GM12878 (cell line): ENCODE data around the gene DOCK2.

ENCODE experiments used
- CBX5 ChIP-seq: sonication (generic); IDR thresholded peaks from 2 replicates; pipeline ENCODE4 v1.6.1; 2016; ENCODE audit warnings: low read depth, moderate library complexity, mild to moderate bottlenecking, inconsistent platforms
- CHD2 ChIP-seq: IDR thresholded peaks from 2 replicates; pipeline ENCODE4 v1.6.1; 2011; ENCODE audit warnings: low read depth, low read length, improper control_type of control experiment, borderline replicate concordance
- CTCF ChIP-seq, 3 experiments: IDR thresholded peaks in 2 of 3; conservative IDR thresholded peaks in 1 of 3; 2 replicates each; pipeline ENCODE4 v1.5.1; 2011; ENCODE audit warnings: low read depth in 3 of 3, low read length in 3 of 3, mild to moderate bottlenecking in 3 of 3, control low read depth in 2 of 3, moderate library complexity in 2 of 3, inconsistent platforms in 1 of 3, mixed read lengths in 1 of 3; ENCODE audit not compliant: control insufficient read depth in 2 of 3, insufficient read depth in 1 of 3; ENCODE audit errors: extremely low read depth in 1 of 3
- NR2C2 ChIP-seq: IDR thresholded peaks from 2 replicates; pipeline ENCODE4 v1.6.1; 2011; ENCODE audit warnings: borderline replicate concordance, low read depth; ENCODE audit not compliant: control insufficient read depth, insufficient read length
- RBBP5 ChIP-seq: fragments of 200-600 bp; sonication (generic); conservative IDR thresholded peaks from 2 replicates; pipeline ENCODE4 v1.6.1; 2016
- SIX5 ChIP-seq: IDR thresholded peaks from 2 replicates; pipeline ENCODE4 v1.6.1; 2011; ENCODE audit warnings: mild to moderate bottlenecking, low read depth, low read length, moderate library complexity; ENCODE audit not compliant: severe bottlenecking
- SUZ12 ChIP-seq: fragments of 200-600 bp; sonication (generic); IDR thresholded peaks from one replicate; pipeline ENCODE4 v1.6.1; 2018; ENCODE audit warnings: antibody characterized with exemption, mild to moderate bottlenecking; ENCODE audit not compliant: unreplicated experiment

GRCh38 chr5:169886033-169886432 is 249.0 kb downstream of the DOCK2 start:
- TF ChIP-seq CBX5 (no peak), SUZ12 (no peak), CTCF (IDR thresholded peaks at IDR 0.05 in 2 of 3, conservative IDR thresholded peaks at IDR 0.05 in 1 of 3; ENCODE audit: control insufficient read depth in 2 of 3, extremely low read depth in 1 of 3, insufficient read depth in 1 of 3, low read depth in 3 of 3, low read length in 3 of 3) (no peak), CHD2 (no peak), NR2C2 (no peak), SIX5 (no peak), RBBP5 (no peak)
